GM21825 (cell line): ENCODE results near the gene USP28.
"Not testable (repeated sequence)": the region's sequence is repeated elsewhere in the genome, so short reads cannot be mapped to it uniquely, and the experiment has no call there.

ENCODE experiments used
- ATAC-seq: cut with Tn5 transposase; IDR thresholded peaks from one replicate; pipeline ENCODE4 v1.9.1; 2021; ENCODE audit warnings: mild to moderate bottlenecking, moderate library complexity; ENCODE audit not compliant: unreplicated experiment

USP28 gene

GRCh38 chr11:113840932-113841664 lies 34.3 kb downstream of the USP28 start:
- ATAC-seq = no peak

DNA sequence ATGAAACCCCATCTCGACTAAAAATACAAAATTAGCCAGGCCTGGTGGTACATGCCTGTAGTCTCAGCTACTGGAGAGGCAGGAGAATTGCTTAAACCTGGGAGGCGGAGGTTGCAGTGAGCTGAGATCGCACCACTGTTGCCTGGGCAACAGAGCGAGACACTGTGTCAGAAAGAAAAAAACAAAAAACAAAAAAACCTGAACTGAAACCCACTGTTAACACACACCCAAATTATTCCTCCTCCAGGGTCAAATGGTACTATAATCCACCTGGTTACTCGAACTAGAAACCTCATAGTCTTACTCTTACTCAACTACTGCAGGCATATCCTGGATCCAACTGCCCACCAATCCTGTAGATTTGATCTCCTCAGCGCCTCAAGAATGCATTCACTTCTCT lies 35.5 kb downstream of the USP28 start:
- ATAC-seq = peak; percentile 81

DNA sequence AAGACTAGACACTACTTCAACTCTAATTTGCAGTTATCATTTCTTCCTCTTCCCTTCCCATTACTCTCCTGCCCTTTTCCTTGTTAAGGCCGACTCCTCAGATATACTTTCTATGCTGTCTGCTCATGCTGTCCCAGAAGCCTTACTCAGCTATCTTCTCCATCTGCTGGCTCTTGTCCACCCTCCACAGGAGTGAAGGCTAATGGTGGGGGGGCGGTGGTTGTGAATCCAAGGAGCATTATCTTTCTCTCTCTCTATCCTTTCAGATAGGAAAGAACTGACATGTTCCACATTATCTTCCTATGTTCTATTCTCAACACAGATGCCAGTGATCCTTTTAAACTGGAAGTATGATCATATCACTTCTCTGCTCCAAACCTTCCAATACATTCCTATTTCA lies 37.4 kb downstream of the USP28 start:
- no peak for ATAC-seq

DNA sequence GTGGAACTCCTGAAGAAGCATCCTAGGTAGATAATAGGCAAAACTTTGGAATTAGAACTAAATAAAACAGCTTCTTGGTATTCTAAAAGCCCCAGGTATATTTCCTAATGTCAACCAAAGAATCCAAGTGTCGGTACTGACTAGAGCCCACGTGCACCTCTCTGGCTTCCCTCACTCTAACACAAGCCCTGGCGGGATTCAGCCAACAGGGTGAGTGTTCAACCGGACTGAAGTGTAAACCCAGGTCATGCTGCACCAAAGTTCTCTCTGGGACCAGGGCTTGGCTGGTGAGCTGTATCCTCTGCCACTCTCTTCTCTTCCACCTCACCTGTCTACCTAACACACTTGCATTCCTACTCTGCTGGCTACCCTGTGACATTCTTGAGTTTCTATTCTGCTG lies 40.1 kb downstream of the USP28 start:
- no peak for ATAC-seq

DNA sequence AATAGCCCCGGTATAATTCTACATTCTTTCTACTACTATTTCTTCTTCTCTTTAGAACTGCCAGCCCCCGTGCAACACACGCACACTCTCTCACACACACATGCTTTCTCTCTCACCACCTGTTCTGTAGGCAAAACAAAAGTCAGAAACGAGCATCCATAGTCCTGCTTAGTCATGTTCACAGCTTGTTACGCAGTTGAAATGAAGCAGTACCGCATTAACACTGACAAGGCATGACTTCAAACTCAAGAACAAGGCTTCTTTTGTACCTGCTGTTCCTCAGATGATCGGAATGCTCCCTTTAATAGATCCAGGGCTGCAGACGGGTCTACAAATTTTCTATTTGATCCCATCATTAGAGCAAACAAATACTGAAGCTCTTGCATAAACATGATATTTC lies 42.2 kb downstream of the USP28 start:
- ATAC-seq = no peak

GRCh38 chr11:113831314-113831713 lies 44.1 kb downstream of the USP28 start:
- ATAC-seq = peak; percentile 86

GRCh38 chr11:113829751-113830150 lies 45.6 kb downstream of the USP28 start:
- ATAC-seq = no peak

DNA sequence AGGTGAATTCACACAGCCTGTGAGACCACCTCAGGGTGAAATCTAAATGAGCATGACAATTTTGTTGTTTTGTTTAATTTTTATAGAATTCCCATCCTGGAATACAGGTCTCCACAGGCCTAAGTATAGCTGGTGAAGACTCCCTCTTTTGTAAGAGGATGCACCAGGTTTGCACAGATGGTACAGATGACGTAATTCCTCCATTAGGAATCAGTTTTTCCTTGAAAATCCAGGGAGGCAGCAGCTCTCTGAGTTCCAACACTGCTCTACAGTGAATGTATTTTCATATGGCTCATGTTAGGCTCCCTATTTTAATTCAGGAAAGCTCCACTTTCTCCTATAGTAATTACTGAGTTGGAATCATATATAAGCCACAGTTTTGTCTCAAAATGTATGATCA lies 47.2 kb downstream of the USP28 start:
- no peak for ATAC-seq

- ATAC-seq = no peak
These were observed 47.9 kb downstream of the USP28 start for GRCh38 chr11:113827477-113827876.

DNA sequence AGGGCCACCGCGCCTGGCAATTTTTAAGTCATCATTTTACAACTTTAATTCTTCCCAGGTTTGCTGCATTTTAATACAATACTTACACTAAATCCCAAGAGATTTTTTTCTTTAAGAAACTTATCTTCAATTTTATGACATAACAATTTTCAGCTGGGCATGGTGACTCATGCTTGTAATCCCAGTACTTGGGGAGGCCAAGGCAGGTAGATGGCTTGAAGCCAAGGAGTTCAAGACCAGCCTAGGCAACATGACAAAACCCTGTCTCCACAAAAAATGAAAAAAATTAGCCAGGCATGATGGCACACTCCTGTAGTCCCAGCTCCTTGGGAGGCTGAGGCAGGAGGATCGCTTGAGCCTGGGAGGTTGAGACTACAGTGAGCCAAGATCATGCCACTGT lies 56.9 kb downstream of the USP28 start:
- no peak for ATAC-seq

DNA sequence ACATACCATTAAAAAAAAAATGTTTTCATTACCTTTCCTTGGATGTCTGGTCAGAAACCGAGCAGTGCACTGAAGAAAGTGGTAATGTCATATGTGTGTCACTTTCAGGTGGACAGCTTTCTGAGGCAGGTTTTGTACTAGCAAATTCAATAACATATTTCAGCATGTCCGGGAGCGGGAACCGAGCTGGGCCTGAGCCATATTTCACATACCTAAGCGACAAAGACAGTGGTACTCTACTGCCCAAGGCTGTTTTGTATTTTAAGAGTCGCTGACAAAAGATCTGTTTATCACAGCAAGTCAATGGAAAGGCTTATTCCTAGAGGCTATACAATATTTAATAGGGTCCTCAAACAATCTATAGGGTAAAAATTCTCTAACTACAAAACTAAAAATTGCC lies 57.7 kb downstream of the USP28 start:
- no peak for ATAC-seq

DNA sequence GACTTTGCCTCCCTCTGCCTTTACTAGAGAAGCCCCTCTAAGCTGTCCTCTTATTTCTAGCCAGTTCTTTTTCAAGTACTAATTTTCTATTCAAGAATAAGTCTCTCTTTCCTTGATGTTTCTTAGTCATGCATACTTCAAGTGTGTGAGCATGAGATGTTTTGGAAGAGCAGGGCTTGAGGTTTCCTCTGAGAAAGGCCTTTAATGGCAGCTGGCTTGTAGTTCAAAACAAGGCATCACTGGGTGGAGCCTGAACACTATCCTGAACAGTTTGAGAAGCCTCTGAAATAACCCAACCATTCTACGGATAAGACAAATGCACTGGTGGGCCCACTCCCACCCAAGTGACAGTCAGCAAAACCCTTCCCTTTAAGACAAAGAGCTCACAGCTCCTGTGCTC lies 58.2 kb downstream of the USP28 start:
- ATAC-seq = no peak

DNA sequence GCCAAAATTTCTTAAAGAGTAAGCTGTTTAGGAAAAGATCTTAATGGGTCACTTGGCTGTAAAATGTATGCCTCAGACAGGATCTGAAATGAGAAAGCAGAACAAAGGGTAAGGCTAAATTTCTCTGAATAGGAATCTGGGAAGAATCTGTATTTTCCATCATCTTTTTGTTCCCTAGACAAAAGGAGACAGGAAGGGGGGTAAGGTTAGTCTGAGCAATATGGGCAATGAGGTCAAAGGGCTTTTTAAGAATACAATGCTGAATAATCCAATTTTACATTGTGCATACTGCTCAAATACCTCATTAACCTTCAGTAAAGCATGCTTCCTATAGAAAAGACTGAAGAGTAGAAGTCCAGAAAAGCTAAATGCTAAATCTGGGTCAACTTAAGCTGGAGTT lies 61.2 kb downstream of the USP28 start:
- no peak for ATAC-seq

GRCh38 chr11:113808931-113809330 lies 66.4 kb downstream of the USP28 start:
- no peak for ATAC-seq

GRCh38 chr11:113806406-113806805 lies 69.0 kb downstream of the USP28 start:
- ATAC-seq = no peak

- ATAC-seq = no peak
These were observed 69.7 kb downstream of the USP28 start for GRCh38 chr11:113805640-113806039.

DNA sequence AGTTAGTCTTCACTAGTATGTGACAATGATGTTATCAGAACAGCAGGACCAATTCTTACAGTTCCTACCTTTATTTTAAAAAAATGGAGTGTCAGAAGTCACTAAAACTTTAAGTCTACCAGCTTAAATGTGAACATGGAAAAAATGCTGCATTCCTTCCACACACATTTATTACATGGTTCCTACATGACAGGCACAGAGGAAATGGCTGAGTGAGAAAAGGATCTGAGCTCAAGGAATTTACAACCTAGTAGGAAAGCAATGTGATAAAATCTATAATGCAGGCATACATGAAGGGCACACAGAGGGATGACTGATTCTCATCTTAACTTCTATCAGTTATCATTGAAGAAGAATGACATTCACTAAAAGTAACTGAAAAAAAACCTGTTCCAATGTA lies 72.8 kb downstream of the USP28 start:
- no peak for ATAC-seq

- ATAC-seq = no peak
These were observed 78.6 kb downstream of the USP28 start for GRCh38 chr11:113796663-113797259.

DNA sequence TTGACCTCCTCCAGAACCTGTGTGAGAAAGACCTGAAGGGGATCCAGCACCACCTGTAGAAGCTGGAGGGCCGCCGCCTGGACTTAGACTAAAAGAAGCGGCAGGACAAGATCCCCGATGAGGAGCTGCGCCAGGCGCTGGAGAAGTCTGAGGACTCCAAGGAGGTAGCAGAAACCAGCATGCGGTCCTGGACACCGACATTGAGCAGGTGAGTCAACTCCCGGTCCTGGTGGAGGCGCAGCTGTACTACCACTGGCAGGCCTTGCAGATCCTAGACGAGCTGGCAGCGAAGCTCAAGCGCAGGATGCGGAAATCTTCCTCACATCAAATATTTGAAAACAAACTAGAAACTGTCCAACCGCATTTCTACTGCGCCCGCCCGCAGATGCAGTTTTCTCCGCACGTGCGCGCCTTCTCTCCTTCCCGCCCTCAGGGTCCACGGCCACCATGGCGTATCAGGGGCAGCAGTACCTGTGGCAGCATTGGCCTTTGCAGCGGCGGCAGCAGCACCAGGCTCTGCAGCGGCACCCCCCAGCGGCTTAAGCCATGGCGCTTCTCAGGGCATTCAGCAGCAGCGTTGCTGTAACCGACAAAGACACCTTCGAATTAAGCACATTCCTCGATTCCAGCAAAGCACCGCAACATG lies 85.6 kb downstream of the USP28 start:
- no peak for ATAC-seq

DNA sequence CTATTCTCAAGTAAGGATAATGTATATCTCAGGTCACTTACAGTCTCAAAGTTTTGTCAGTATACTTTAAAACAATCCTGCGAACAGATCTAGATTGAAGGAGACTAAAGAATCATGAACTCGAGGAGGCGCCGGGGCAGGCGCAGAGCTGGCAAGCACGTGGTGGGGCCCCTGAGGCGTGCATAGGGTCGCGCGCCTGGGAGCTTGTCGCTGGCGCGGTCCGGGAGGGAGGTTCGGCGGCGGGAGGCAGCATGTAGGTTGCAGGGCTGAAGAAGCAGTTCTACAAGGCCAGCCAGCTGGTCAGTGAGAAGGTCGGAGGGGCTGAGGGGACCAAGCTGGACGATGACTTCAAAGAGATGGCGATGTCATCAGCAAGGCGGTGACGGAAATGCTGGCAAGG lies 86.4 kb downstream of the USP28 start:
- not testable (repeated sequence) for ATAC-seq

- no peak for ATAC-seq
These were observed 93.2 kb downstream of the USP28 start for GRCh38 chr11:113782134-113782533.

- no peak for ATAC-seq
These were observed 93.7 kb downstream of the USP28 start for GRCh38 chr11:113781682-113782081.
